HCT116 (cell line): Measurements from ENCODE around the gene PIP4K2C. TPM values are rescaled to one million over a fixed set of nuclear protein-coding genes. Genes with fewer than 3 reads are reported as not detected.

Experiments
- ATAC-seq: fragments of 200-7000 bp; cut with Tn5 transposase; 2 replicates; pipeline ENCODE4 v1.9.1; 2020; ENCODE audit warnings: mild to moderate bottlenecking, moderate library complexity
- BruUV-seq: library from RNA; stranded (reverse); fragments of 400-500 nt; replicated peaks from 2 replicates; lab custom pipeline; 2021; lab: Mats Ljungman, UMichigan
- CTCF ChIA-PET: fragments of 300-600 bp; sonication (Branson Sonifier 250); formaldehyde crosslinking; loops from one replicate; lab custom pipeline; 2021; ENCODE audit warnings: antibody characterized with exemption; lab: Charles Lee
- POLR2A ChIA-PET: fragments of 300-600, 350-600 bp; sonication (Branson Sonifier 250); formaldehyde crosslinking; loops from one replicate; lab custom pipeline; 2021; ENCODE audit warnings: antibody characterized with exemption; lab: Charles Lee
- RAD21 ChIA-PET, 2 experiments: fragments of 300-600 bp; sonication (Branson Sonifier 250); formaldehyde crosslinking; loops; one replicate each; lab custom pipeline; 2023; ENCODE audit warnings: low total read pairs in 2 of 2; ENCODE audit not compliant: uncharacterized antibody in 2 of 2, unreplicated experiment in 2 of 2, low non-redundant PET in 1 of 2; lab: Charles Lee
- DNase-seq: peaks from one replicate; pipeline ENCODE4 v3.0.0-alpha.2; 2010; ENCODE audit warnings: low read depth, low spot score
- H2AFZ ChIP-seq: fragments of 200-600 bp; shearing (Covaris generic), sonication (generic); 2 replicates; pipeline ENCODE4 v1.6.1; 2017; ENCODE audit warnings: low read depth, mixed run types, mixed read lengths, antibody characterized with exemption, low read length; ENCODE audit not compliant: poor library complexity, severe bottlenecking
- H3K27ac ChIP-seq: 2 replicates; pipeline ENCODE4 v1.5.1; 2012; ENCODE audit warnings: low read depth, low read length
- H3K27me3 ChIP-seq: fragments of 200-600 bp; sonication (generic); 2 replicates; pipeline ENCODE4 v1.6.1; 2016; ENCODE audit warnings: mixed run types, low read length, mixed read lengths; ENCODE audit not compliant: insufficient read depth
- H3K36me3 ChIP-seq, 2 experiments: fragments of 200-500 bp in 1 of 2; fragments of 200-600 bp in 1 of 2; sonication (Bioruptor generic) in 1 of 2; sonication (generic) in 1 of 2; 2 replicates each; pipeline versions ENCODE4 v1.5.1 to v1.6.1; 2014 to 2016; ENCODE audit warnings: low read length in 2 of 2, inconsistent platforms in 1 of 2, mixed read lengths in 1 of 2, mixed run types in 1 of 2; ENCODE audit not compliant: insufficient read depth in 2 of 2, control insufficient read depth in 1 of 2
- H3K4me1 ChIP-seq, 2 experiments: fragments of 200-600 bp in 1 of 2; sonication (generic) in 1 of 2; 2 replicates each; pipeline versions ENCODE4 v1.5.1 to v1.6.1; 2012 to 2017; ENCODE audit warnings: low read length in 2 of 2, inconsistent platforms in 1 of 2, mild to moderate bottlenecking in 1 of 2, mixed read lengths in 1 of 2, mixed run types in 1 of 2, moderate library complexity in 1 of 2; ENCODE audit not compliant: insufficient read depth in 2 of 2, control insufficient read depth in 1 of 2
- H3K4me2 ChIP-seq: fragments of 200-600 bp; sonication (generic); 2 replicates; pipeline ENCODE4 v1.6.1; 2017; ENCODE audit warnings: mixed run types, low read length, mixed read lengths
- H3K4me3 ChIP-seq, 2 experiments: fragments of 200-600 bp in 1 of 2; sonication (generic) in 1 of 2; replicated peaks in 1 of 2; 2 replicates each; pipeline ENCODE4 v1.5.1; 2011 to 2016; ENCODE audit warnings: low read length in 2 of 2, control low read depth in 1 of 2, low read depth in 1 of 2, mild to moderate bottlenecking in 1 of 2, mixed read lengths in 1 of 2, mixed run types in 1 of 2
- H3K79me2 ChIP-seq: fragments of 200-600 bp; sonication (generic); 2 replicates; pipeline ENCODE4 v1.6.1; 2017; ENCODE audit warnings: mild to moderate bottlenecking, mixed run types, low read length, moderate library complexity, mixed read lengths; ENCODE audit not compliant: insufficient read depth
- H3K9ac ChIP-seq: fragments of 200-600 bp; sonication (generic); 2 replicates; pipeline ENCODE4 v1.6.1; 2016; ENCODE audit warnings: low read length, mixed read lengths
- H3K9me2 ChIP-seq: fragments of 200-600 bp; sonication (generic), shearing (Covaris generic); 2 replicates; pipeline ENCODE4 v1.6.1; 2017; ENCODE audit warnings: mixed run types, mild to moderate bottlenecking, moderate library complexity; ENCODE audit not compliant: insufficient read depth
- H3K9me3 ChIP-seq, 2 experiments: fragments of 200-500 bp in 1 of 2; fragments of 200-600 bp in 1 of 2; sonication (Bioruptor generic) in 1 of 2; sonication (generic) in 1 of 2; 2 replicates each; pipeline ENCODE4 v1.6.1; 2014 to 2017; ENCODE audit warnings: low read length in 2 of 2, mixed read lengths in 2 of 2, inconsistent platforms in 1 of 2, low read depth in 1 of 2, mild to moderate bottlenecking in 1 of 2, mixed run types in 1 of 2, moderate library complexity in 1 of 2; ENCODE audit not compliant: control insufficient read depth in 1 of 2, insufficient read depth in 1 of 2
- H4K20me1 ChIP-seq: fragments of 200-600 bp; sonication (generic), shearing (Covaris generic); 2 replicates; pipeline ENCODE4 v1.6.1; 2017; ENCODE audit warnings: mixed run types, mild to moderate bottlenecking, moderate library complexity; ENCODE audit not compliant: insufficient read depth
- FOSL1 ChIP-seq: IDR thresholded peaks from 2 replicates; pipeline ENCODE4 v1.6.1; 2012; ENCODE audit warnings: low read depth
- POLR2A ChIP-seq: IDR thresholded peaks from 2 replicates; pipeline ENCODE4 v1.7.0; 2011; ENCODE audit warnings: borderline replicate concordance; ENCODE audit not compliant: insufficient read depth, insufficient read length; ENCODE audit errors: extremely low read depth
- SIN3A ChIP-seq: IDR thresholded peaks from 2 replicates; pipeline ENCODE4 v1.6.1; 2012; ENCODE audit warnings: low read depth
- YY1 ChIP-seq: IDR thresholded peaks from 2 replicates; pipeline ENCODE4 v1.6.1; 2011; ENCODE audit warnings: low read length, low read depth, moderate library complexity, mild to moderate bottlenecking; ENCODE audit not compliant: insufficient replicate concordance; ENCODE audit errors: extremely low read depth
- ZNF274 ChIP-seq: fragments of 200-500 bp; sonication (Bioruptor generic); IDR thresholded peaks from 2 replicates; pipeline ENCODE4 v1.6.1; 2014; ENCODE audit warnings: mild to moderate bottlenecking, low read depth, low read length, inconsistent platforms
- intact Hi-C: fragments of 100-400 bp; cut with micrococcal nuclease; formaldehyde crosslinking; loops from 2 replicates; pipeline ENCODE4 v1.10.0; 2022
- total RNA-seq: library from RNA; stranded (reverse); gene quantifications from one replicate; pipeline ENCODE4 v1.2.1, GENCODE V29; 2021; ENCODE audit not compliant: unreplicated experiment
- TF ChIP-seq, protein P1 (sequence below): IDR thresholded peaks from 2 replicates; pipeline ENCODE4 v1.6.1; 2012; ENCODE audit warnings: low read depth
- TF ChIP-seq, protein P2 (sequence below): IDR thresholded peaks from 2 replicates; pipeline ENCODE4 v1.6.1; 2011; ENCODE audit warnings: mild to moderate bottlenecking, low read length, moderate library complexity; ENCODE audit not compliant: insufficient replicate concordance; ENCODE audit errors: extremely low read depth

Gene PIP4K2C
- total RNA-seq, 1 experiment from 2014 or later: 38.4 TPM

DNA sequence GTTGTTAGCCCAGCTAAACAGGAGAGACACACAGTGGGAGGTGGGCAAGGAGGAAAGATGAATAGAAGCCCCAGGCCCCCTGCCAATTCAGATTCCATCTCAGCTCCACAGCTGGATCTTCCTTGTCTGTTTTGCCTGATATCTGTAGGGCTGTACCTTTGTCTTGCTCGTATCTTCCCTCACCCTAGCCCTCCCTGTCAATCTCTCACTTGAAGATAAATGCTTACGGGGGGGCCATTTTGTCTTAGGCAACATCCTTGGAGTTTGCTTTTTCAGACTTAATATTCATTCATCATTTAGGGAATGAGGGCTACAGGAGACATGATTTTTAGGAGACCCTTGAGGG lies 38.7 kb upstream of the PIP4K2C start:
- no peaks in the 10 kb centered on the region for H3K9me2 ChIP-seq
- no peak overlapping the region; the same call in 1 of the 2 replicates for H3K4me2 ChIP-seq
- RAD21 ChIA-PET: no interaction called here
- no peaks in the 10 kb centered on the region for H4K20me1 ChIP-seq
- TF ChIP-seq FOSL1 (no peak), SIN3A (no peak), POLR2A (no peak), ZNF274 (no peak), YY1 (no peak)
- TF ChIP-seq, protein P1, sequence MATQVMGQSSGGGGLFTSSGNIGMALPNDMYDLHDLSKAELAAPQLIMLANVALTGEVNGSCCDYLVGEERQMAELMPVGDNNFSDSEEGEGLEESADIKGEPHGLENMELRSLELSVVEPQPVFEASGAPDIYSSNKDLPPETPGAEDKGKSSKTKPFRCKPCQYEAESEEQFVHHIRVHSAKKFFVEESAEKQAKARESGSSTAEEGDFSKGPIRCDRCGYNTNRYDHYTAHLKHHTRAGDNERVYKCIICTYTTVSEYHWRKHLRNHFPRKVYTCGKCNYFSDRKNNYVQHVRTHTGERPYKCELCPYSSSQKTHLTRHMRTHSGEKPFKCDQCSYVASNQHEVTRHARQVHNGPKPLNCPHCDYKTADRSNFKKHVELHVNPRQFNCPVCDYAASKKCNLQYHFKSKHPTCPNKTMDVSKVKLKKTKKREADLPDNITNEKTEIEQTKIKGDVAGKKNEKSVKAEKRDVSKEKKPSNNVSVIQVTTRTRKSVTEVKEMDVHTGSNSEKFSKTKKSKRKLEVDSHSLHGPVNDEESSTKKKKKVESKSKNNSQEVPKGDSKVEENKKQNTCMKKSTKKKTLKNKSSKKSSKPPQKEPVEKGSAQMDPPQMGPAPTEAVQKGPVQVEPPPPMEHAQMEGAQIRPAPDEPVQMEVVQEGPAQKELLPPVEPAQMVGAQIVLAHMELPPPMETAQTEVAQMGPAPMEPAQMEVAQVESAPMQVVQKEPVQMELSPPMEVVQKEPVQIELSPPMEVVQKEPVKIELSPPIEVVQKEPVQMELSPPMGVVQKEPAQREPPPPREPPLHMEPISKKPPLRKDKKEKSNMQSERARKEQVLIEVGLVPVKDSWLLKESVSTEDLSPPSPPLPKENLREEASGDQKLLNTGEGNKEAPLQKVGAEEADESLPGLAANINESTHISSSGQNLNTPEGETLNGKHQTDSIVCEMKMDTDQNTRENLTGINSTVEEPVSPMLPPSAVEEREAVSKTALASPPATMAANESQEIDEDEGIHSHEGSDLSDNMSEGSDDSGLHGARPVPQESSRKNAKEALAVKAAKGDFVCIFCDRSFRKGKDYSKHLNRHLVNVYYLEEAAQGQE: no peak
- TF ChIP-seq, protein P2, sequence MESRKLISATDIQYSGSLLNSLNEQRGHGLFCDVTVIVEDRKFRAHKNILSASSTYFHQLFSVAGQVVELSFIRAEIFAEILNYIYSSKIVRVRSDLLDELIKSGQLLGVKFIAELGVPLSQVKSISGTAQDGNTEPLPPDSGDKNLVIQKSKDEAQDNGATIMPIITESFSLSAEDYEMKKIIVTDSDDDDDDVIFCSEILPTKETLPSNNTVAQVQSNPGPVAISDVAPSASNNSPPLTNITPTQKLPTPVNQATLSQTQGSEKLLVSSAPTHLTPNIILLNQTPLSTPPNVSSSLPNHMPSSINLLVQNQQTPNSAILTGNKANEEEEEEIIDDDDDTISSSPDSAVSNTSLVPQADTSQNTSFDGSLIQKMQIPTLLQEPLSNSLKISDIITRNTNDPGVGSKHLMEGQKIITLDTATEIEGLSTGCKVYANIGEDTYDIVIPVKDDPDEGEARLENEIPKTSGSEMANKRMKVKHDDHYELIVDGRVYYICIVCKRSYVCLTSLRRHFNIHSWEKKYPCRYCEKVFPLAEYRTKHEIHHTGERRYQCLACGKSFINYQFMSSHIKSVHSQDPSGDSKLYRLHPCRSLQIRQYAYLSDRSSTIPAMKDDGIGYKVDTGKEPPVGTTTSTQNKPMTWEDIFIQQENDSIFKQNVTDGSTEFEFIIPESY: no peak
- intact Hi-C loops: no loop called here
- no peak overlapping the region for H3K27ac ChIP-seq
- ATAC-seq (no peak), DNase-seq (no peak)
- peaks cover 3 to 34% of the 10 kb centered on the region in 2 experiments; a peak in 3 of 4 replicates for H3K4me1 ChIP-seq
- H3K4me3 ChIP-seq: no peak overlapping the region
- no peak overlapping the region for H3K9ac ChIP-seq
- no TSS peak for BruUV-seq
- POLR2A ChIA-PET: no interaction called here
- no peaks in the 10 kb centered on the region for H3K79me2 ChIP-seq
- no peak overlapping the region for H2AFZ ChIP-seq
- H3K27me3 ChIP-seq: no peaks in the 10 kb centered on the region
- no peaks in the 10 kb centered on the region for H3K9me3 ChIP-seq
- CTCF ChIA-PET: no interaction called here
- no peaks in the 10 kb centered on the region for H3K36me3 ChIP-seq
